Right lobe of liver (tissue), 4 donors: ENCODE measurements around the gene ABLIM2.

Experiments
- POLR2A ChIP-seq: fragments of 450-650 bp; IDR thresholded peaks from one replicate; pipeline ENCODE4 v1.6.1; 2017; ENCODE audit warnings: antibody characterized with exemption, mild to moderate bottlenecking
- TF ChIP-seq, protein P1 (sequence below), 4 donors: fragments of 200-600 bp in 3 of 4; fragments of 450-650 bp in 1 of 4; IDR thresholded peaks; one replicate each; pipeline versions ENCODE4 v1.5.1 to v1.8.0; 2016 to 2022; ENCODE audit warnings: antibody characterized with exemption in 4 of 4, mild to moderate bottlenecking in 2 of 4
- donor health status: DM: no; HTN: no; CAD: no.
- donor health status: DM: no; HTN: no; CAD: no.
- donor health status: DM: no; HTN: yes; CAD: no.

DNA sequence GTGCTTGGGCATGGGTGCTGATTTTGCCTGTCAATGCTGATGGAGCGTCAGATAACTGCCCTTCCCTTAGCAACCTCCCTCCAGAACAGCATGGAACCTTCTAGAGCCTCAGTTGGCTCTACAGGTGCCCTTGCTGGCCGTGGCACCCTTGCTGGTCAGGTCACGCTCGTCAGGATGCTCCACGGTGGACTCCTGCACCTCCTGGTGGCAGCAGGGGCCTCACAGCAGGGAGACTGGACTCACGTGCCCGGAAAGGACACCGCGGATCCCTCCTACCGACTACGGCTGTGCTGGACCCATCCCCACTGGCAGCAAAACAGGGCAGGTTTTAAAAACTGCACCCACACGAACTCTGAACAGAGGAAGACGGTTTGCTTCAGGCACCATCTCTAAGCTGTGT lies 136.8 kb downstream of the ABLIM2 start:
- TF ChIP-seq, protein P1, sequence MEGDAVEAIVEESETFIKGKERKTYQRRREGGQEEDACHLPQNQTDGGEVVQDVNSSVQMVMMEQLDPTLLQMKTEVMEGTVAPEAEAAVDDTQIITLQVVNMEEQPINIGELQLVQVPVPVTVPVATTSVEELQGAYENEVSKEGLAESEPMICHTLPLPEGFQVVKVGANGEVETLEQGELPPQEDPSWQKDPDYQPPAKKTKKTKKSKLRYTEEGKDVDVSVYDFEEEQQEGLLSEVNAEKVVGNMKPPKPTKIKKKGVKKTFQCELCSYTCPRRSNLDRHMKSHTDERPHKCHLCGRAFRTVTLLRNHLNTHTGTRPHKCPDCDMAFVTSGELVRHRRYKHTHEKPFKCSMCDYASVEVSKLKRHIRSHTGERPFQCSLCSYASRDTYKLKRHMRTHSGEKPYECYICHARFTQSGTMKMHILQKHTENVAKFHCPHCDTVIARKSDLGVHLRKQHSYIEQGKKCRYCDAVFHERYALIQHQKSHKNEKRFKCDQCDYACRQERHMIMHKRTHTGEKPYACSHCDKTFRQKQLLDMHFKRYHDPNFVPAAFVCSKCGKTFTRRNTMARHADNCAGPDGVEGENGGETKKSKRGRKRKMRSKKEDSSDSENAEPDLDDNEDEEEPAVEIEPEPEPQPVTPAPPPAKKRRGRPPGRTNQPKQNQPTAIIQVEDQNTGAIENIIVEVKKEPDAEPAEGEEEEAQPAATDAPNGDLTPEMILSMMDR (IDR thresholded peaks at IDR 0.05): no peak
- no peak for TF ChIP-seq POLR2A
